DOHH2 (cell line): Measurements from ENCODE around the gene NCF4.

Experiments
- H3F3A ChIP-seq: fragments of 200-600 bp; sonication (generic), shearing (Covaris generic); 2 replicates; pipeline ENCODE4 v1.6.0; 2016; ENCODE audit warnings: antibody characterized with exemption, mild to moderate bottlenecking; ENCODE audit not compliant: control insufficient read depth, insufficient read depth
- H3K27ac ChIP-seq: fragments of 200-600 bp; sonication (generic); 2 replicates; pipeline ENCODE4 v1.5.1; 2014; ENCODE audit warnings: low read depth, mild to moderate bottlenecking, low read length, moderate library complexity
- H3K27me3 ChIP-seq: fragments of 200-600 bp; sonication (generic); 2 replicates; pipeline ENCODE4 v1.6.1; 2014; ENCODE audit warnings: mild to moderate bottlenecking, low read length, mixed read lengths; ENCODE audit not compliant: control insufficient read depth
- H3K36me3 ChIP-seq: fragments of 200-600 bp; sonication (generic); 2 replicates; pipeline ENCODE4 v1.6.1; 2014; ENCODE audit warnings: mild to moderate bottlenecking, low read length, moderate library complexity, mixed read lengths; ENCODE audit not compliant: control insufficient read depth
- H3K4me1 ChIP-seq: fragments of 200-600 bp; sonication (generic); 2 replicates; pipeline ENCODE4 v1.6.1; 2014; ENCODE audit warnings: mild to moderate bottlenecking, low read length, mixed read lengths; ENCODE audit not compliant: control insufficient read depth
- H3K4me2 ChIP-seq: fragments of 200-600 bp; sonication (generic); 2 replicates; pipeline ENCODE4 v1.6.0; 2014; ENCODE audit warnings: mild to moderate bottlenecking, low read length, moderate library complexity
- H3K4me3 ChIP-seq: fragments of 200-600 bp; sonication (generic); 2 replicates; pipeline ENCODE4 v1.5.1; 2014; ENCODE audit warnings: mild to moderate bottlenecking, low read length, mixed read lengths
- H3K79me2 ChIP-seq: fragments of 200-600 bp; sonication (generic); 2 replicates; pipeline ENCODE4 v1.6.1; 2014; ENCODE audit warnings: mild to moderate bottlenecking, low read length, mixed read lengths; ENCODE audit not compliant: control insufficient read depth
- H3K9me2 ChIP-seq: fragments of 200-600 bp; sonication (generic); replicated peaks from 2 replicates; pipeline ENCODE4 v1.6.1; 2014; ENCODE audit warnings: mild to moderate bottlenecking, low read length, mixed read lengths; ENCODE audit not compliant: control insufficient read depth
- H3K9me3 ChIP-seq: fragments of 200-600 bp; sonication (generic); 2 replicates; pipeline ENCODE4 v1.6.1; 2014; ENCODE audit warnings: antibody characterized with exemption, low read length, mixed read lengths; ENCODE audit not compliant: control insufficient read depth, insufficient read depth
- H4K20me1 ChIP-seq: fragments of 200-600 bp; sonication (generic); 2 replicates; pipeline ENCODE4 v1.6.0; 2014; ENCODE audit warnings: low read depth, mild to moderate bottlenecking, antibody characterized with exemption, low read length, moderate library complexity; ENCODE audit not compliant: control insufficient read depth, insufficient read depth
- CTCF ChIP-seq: fragments of 200-600 bp; sonication (generic); IDR thresholded peaks from one replicate; pipeline ENCODE4 v1.5.1; 2014; ENCODE audit warnings: antibody characterized with exemption, mild to moderate bottlenecking, low read depth, low read length; ENCODE audit not compliant: poor library complexity, severe bottlenecking
- EZH2phosphoT487 ChIP-seq: fragments of 200-600 bp; sonication (generic); IDR thresholded peaks from 2 replicates; pipeline ENCODE4 v1.6.1; 2017; ENCODE audit warnings: borderline replicate concordance, mild to moderate bottlenecking, antibody characterized with exemption, low read length, moderate library complexity, mixed read lengths

The NCF4 gene

GRCh38 chr22:36894266-36894665, 33.5 kb downstream of the NCF4 start:
- H3K27ac ChIP-seq, result no peak overlapping the region
- no peaks in the 10 kb centered on the region for H3K9me2 ChIP-seq
- H3K4me1 ChIP-seq, result no peaks in the 10 kb centered on the region
- no peaks in the 10 kb centered on the region for H3K36me3 ChIP-seq
- no peaks in the 10 kb centered on the region for H4K20me1 ChIP-seq
- no peak overlapping the region for H3K4me2 ChIP-seq
- H3K79me2 ChIP-seq, result no peaks in the 10 kb centered on the region
- H3K27me3 ChIP-seq, result no peaks in the 10 kb centered on the region
- H3F3A ChIP-seq, result no peaks in the 10 kb centered on the region
- no peak overlapping the region for H3K4me3 ChIP-seq
- peaks cover 4% of the 10 kb centered on the region; the same call in 1 of the 2 replicates for H3K9me3 ChIP-seq
- TF ChIP-seq CTCF, result no peak
- no peak for TF ChIP-seq EZH2phosphoT487

- H3K9me2 ChIP-seq, result no peaks in the 10 kb centered on the region
- no peaks in the 10 kb centered on the region for H3K79me2 ChIP-seq
- H3F3A ChIP-seq, result no peaks in the 10 kb centered on the region
- peaks cover 10% of the 10 kb centered on the region for H3K9me3 ChIP-seq
- no peaks in the 10 kb centered on the region for H3K27me3 ChIP-seq
- peaks cover 13% of the 10 kb centered on the region for H3K4me1 ChIP-seq
- no peak overlapping the region for H3K4me2 ChIP-seq
- H3K36me3 ChIP-seq, result no peaks in the 10 kb centered on the region
- no peaks in the 10 kb centered on the region for H4K20me1 ChIP-seq
- no peak overlapping the region for H3K27ac ChIP-seq
- TF ChIP-seq CTCF (no peak), EZH2phosphoT487 (no peak)
- H3K4me3 ChIP-seq, result no peak overlapping the region
Observed at GRCh38 chr22:36897611-36898010, 36.8 kb downstream of the NCF4 start.

GRCh38 chr22:36898690-36899089, 37.9 kb downstream of the NCF4 start:
- no peak overlapping the region for H3K27ac ChIP-seq
- H3K4me2 ChIP-seq, result no peak overlapping the region
- H3K27me3 ChIP-seq, result no peaks in the 10 kb centered on the region
- no peaks in the 10 kb centered on the region for H3K36me3 ChIP-seq
- peaks cover 11% of the 10 kb centered on the region for H3K9me3 ChIP-seq
- no peaks in the 10 kb centered on the region for H3F3A ChIP-seq
- no peaks in the 10 kb centered on the region for H3K79me2 ChIP-seq
- H4K20me1 ChIP-seq, result no peaks in the 10 kb centered on the region
- H3K4me1 ChIP-seq, result peaks cover 13% of the 10 kb centered on the region
- TF ChIP-seq CTCF, result no peak
- TF ChIP-seq EZH2phosphoT487, result no peak
- no peak overlapping the region for H3K4me3 ChIP-seq
- no peaks in the 10 kb centered on the region for H3K9me2 ChIP-seq

GRCh38 chr22:36899498-36899897, 38.7 kb downstream of the NCF4 start:
- H3K27ac ChIP-seq, result no peak overlapping the region
- no peaks in the 10 kb centered on the region for H3K9me2 ChIP-seq
- peaks cover 13% of the 10 kb centered on the region for H3K4me1 ChIP-seq
- H3K9me3 ChIP-seq, result peaks cover 11% of the 10 kb centered on the region
- H3F3A ChIP-seq, result no peaks in the 10 kb centered on the region
- no peaks in the 10 kb centered on the region for H3K27me3 ChIP-seq
- TF ChIP-seq CTCF (no peak), EZH2phosphoT487 (no peak)
- no peaks in the 10 kb centered on the region for H4K20me1 ChIP-seq
- H3K79me2 ChIP-seq, result no peaks in the 10 kb centered on the region
- H3K36me3 ChIP-seq, result no peaks in the 10 kb centered on the region
- H3K4me2 ChIP-seq, result no peak overlapping the region
- H3K4me3 ChIP-seq, result no peak overlapping the region
